Stomach (tissue), 9 donors: Measurements from ENCODE around the gene TTC33. TPM values are rescaled to one million over a fixed set of nuclear protein-coding genes. Genes with fewer than 3 reads are reported as not detected.
"Not testable (repeated sequence)": the region's sequence is repeated elsewhere in the genome, so short reads cannot be mapped to it uniquely, and the experiment has no call there.

ENCODE experiments used
- DNase-seq, 2 donors: peaks; one replicate each; pipeline versions ENCODE4 v3.0.0 to v3.0.0-alpha.2; 2013 to 2019
- H3K27ac ChIP-seq, 5 donors: fragments of 200-600 bp in 4 of 5; sonication (generic) in 4 of 5; one replicate each; pipeline ENCODE4 v1.5.1; 2013 to 2019; ENCODE audit warnings: mild to moderate bottlenecking in 1 of 5, moderate library complexity in 1 of 5
- H3K27me3 ChIP-seq, 3 donors: fragments of 200-600 bp; sonication (generic); one replicate each; pipeline ENCODE4 v1.5.1; 2017 to 2019; ENCODE audit warnings: mixed run types in 1 of 3
- H3K36me3 ChIP-seq, 4 donors: fragments of 200-600 bp; sonication (generic); 1 replicate in 3 of 4; 2 replicates in 1 of 4; pipeline ENCODE4 v1.5.1; 2016 to 2019
- H3K4me1 ChIP-seq, 4 donors: fragments of 200-600 bp; sonication (generic); one replicate each; pipeline ENCODE4 v1.5.1; 2016 to 2019
- H3K4me3 ChIP-seq, 4 donors: fragments of 200-600 bp; sonication (generic) in 3 of 4; one replicate each; pipeline ENCODE4 v1.5.1; 2016 to 2019; ENCODE audit warnings: mild to moderate bottlenecking in 1 of 4
- H3K9me3 ChIP-seq, 4 donors: fragments of 200-600 bp; sonication (generic); one replicate each; pipeline ENCODE4 v1.5.1; 2016 to 2019
- CTCF ChIP-seq, 7 experiments: fragments of 450-650 bp in 4 of 7; fragments of 200-600 bp in 3 of 7; sonication (generic) in 3 of 7; IDR thresholded peaks; one replicate each; pipeline ENCODE4 v1.5.1; 2016 to 2019; ENCODE audit warnings: antibody characterized with exemption in 7 of 7, control low read depth in 2 of 7, mild to moderate bottlenecking in 1 of 7
- EP300 ChIP-seq: sonication (generic); formaldehyde crosslinking; IDR thresholded peaks from one replicate; pipeline ENCODE4 v1.6.1; 2017; ENCODE audit warnings: antibody characterized with exemption
- POLR2A ChIP-seq, 4 donors: fragments of 450-650 bp; IDR thresholded peaks; one replicate each; pipeline ENCODE4 v1.6.1; 2016; ENCODE audit warnings: antibody characterized with exemption in 4 of 4, control low read depth in 2 of 4, mild to moderate bottlenecking in 1 of 4, moderate library complexity in 1 of 4
- POLR2AphosphoS5 ChIP-seq, 3 donors: sonication (generic); formaldehyde crosslinking; IDR thresholded peaks; one replicate each; pipeline ENCODE4 v1.6.1; 2016; ENCODE audit warnings: antibody characterized with exemption in 3 of 3
- WGBS, 5 donors: extraction: QIAGEN DNeasy Blood & Tissue Kit in 3 of 5; methylation state at CpG; one replicate each; pipeline versions ENCODE4 v1.1.5 to v1.1.7; 2013 to 2018; 5-methylcytosine and 5-hydroxymethylcytosine counted together
- intact Hi-C: fragments of 100-400 bp; cut with DNase I; formaldehyde crosslinking; loops from one replicate; pipeline ENCODE4 v1.15.1; 2023; ENCODE audit warnings: low total_unique reads
- polyA plus RNA-seq, 3 donors: library from polyadenylated mRNA; stranded (reverse); fragments of 200-250 nt; gene quantifications; one replicate each; pipeline ENCODE4 v1.2.3, GENCODE V29; 2013
- total RNA-seq, 5 donors: library from RNA; depleted of rRNA; stranded (reverse); fragments of >200 nt; gene quantifications; one replicate each; pipeline versions ENCODE4 v1.1.0 to v1.2.3, GENCODE V29; 2014 to 2016
- donor health status: healthy with polysubstance abuse.
- donor health status: Bipolar disorder and iron deficiency.
- donor health status: healthy.

Gene TTC33
- total and polyA plus RNA-seq, 8 donors, result 0.29 to 41.5 (median 7.3) TPM

- no peak for DNase-seq
- 1 to 3% (median 2%) methylated on average over 7 of the region's 7 CpGs for WGBS, 5 donors
- Histone ChIP-seq H3K27me3 (no peaks in the 10 kb centered on the region), H3K4me3 (peak overlapping the region; percentile 96 to 100 (median 98)), H3K36me3 (no peaks in the 10 kb centered on the region), H3K9me3 (no peaks in the 10 kb centered on the region), H3K27ac (peak overlapping the region; percentile 89 to 99 (median 97)), H3K4me1 (peaks cover 10 to 44% (median 31%) of the 10 kb centered on the region in 4 donors)
- TF ChIP-seq EP300 (no peak), POLR2A (IDR thresholded peaks at IDR 0.05) (no peak), CTCF (IDR thresholded peaks at IDR 0.05) (no peak), POLR2AphosphoS5 (IDR thresholded peaks at IDR 0.05) (no peak)
- intact Hi-C loops, result no loop called here
Observed at GRCh38 chr5:40798801-40799210, 43.0 kb upstream of the TTC33 start.

- no peaks in the 10 kb centered on the region for H3K27me3 ChIP-seq
- H3K9me3 ChIP-seq, result no peaks in the 10 kb centered on the region
- DNase-seq, result peak; percentile 90 to 96
- H3K36me3 ChIP-seq, result no peaks in the 10 kb centered on the region
- peak within 1 kb of the TSS; percentile 96 to 99 (median 97) for H3K27ac ChIP-seq
- TF ChIP-seq POLR2A (IDR thresholded peaks at IDR 0.05), result no peak
- TF ChIP-seq EP300, result no peak
- peak in 5 of 7 experiments; percentile 38 to 89 (median 63) for TF ChIP-seq CTCF (IDR thresholded peaks at IDR 0.05)
- TF ChIP-seq POLR2AphosphoS5 (IDR thresholded peaks at IDR 0.05), result peak; percentile 41 to 77 (median 60)
- WGBS, 5 donors, result 0 to 1% (median 0%) methylated on average over 30 to 70 of the region's 70 CpGs
- peak within 1 kb of the TSS; percentile 96 to 100 (median 98) for H3K4me3 ChIP-seq
- H3K4me1 ChIP-seq, result peaks cover 10 to 50% (median 34%) of the 10 kb centered on the region in 4 donors
- intact Hi-C loops, result no loop called here
Observed at GRCh38 chr5:40798012-40798800, 42.4 kb upstream of the TTC33 start, which contains the start of gene PRKAA1. Gene PRKAA1 (minus strand): TSS chr5:40798374. CDS start chr5:40798189, 185 bp downstream.

- intact Hi-C loops, result no loop called here
- DNase-seq, result peak; percentile 73 to 90
- no peaks in the 10 kb centered on the region for H3K27me3 ChIP-seq
- H3K27ac ChIP-seq, result peak overlapping the region; percentile 96 to 99 (median 97)
- WGBS, 5 donors, result 0 to 1% (median 0%) methylated on average over 31 to 56 of the region's 56 CpGs
- peak overlapping the region; percentile 96 to 100 (median 98) for H3K4me3 ChIP-seq
- TF ChIP-seq EP300, result no peak
- TF ChIP-seq POLR2A (IDR thresholded peaks at IDR 0.05), result no peak
- peak in 1 of 3 donors; percentile 41 for TF ChIP-seq POLR2AphosphoS5 (IDR thresholded peaks at IDR 0.05)
- no peaks in the 10 kb centered on the region for H3K9me3 ChIP-seq
- H3K4me1 ChIP-seq, result peaks cover 10 to 58% (median 38%) of the 10 kb centered on the region in 4 donors
- no peaks in the 10 kb centered on the region for H3K36me3 ChIP-seq
Observed at GRCh38 chr5:40797273-40798011, 41.7 kb upstream of the TTC33 start.

GRCh38 chr5:40796487-40796889, 40.7 kb upstream of the TTC33 start:
- 10 to 24% (median 11%) methylated on average over 3 of the region's 3 CpGs for WGBS, 5 donors
- H3K27ac ChIP-seq, result peak overlapping the region in 4 of 5 donors; percentile 96 to 99 (median 98)
- no peaks in the 10 kb centered on the region for H3K9me3 ChIP-seq
- no peaks in the 10 kb centered on the region for H3K36me3 ChIP-seq
- peak overlapping the region; percentile 96 to 100 (median 98) for H3K4me3 ChIP-seq
- intact Hi-C loops, result no loop called here
- H3K27me3 ChIP-seq, result no peaks in the 10 kb centered on the region
- TF ChIP-seq CTCF (IDR thresholded peaks at IDR 0.05), result no peak
- peak in 2 of 3 donors; percentile 54 to 75 for TF ChIP-seq POLR2AphosphoS5 (IDR thresholded peaks at IDR 0.05)
- no peak for TF ChIP-seq POLR2A (IDR thresholded peaks at IDR 0.05)
- no peak for DNase-seq
- H3K4me1 ChIP-seq, result peaks cover 18 to 67% (median 42%) of the 10 kb centered on the region in 4 donors

- H3K27me3 ChIP-seq, H3K36me3 ChIP-seq, intact Hi-C loops, H3K4me3 ChIP-seq, DNase-seq, H3K9me3 ChIP-seq: not testable (repeated sequence)
- whole genome bisulfite sequencing, 5 donors, result 77 to 92% (median 86%) methylated on average over 3 of the region's 3 CpGs
- Histone ChIP-seq H3K4me1 (peaks cover 24 to 84% (median 52%) of the 10 kb centered on the region in 4 donors), H3K27ac (peak overlapping the region in 1 of 5 donors; percentile 99)
Observed at GRCh38 chr5:40794877-40795276, 39.1 kb upstream of the TTC33 start.

- H3K27ac ChIP-seq, H3K9me3 ChIP-seq, intact Hi-C loops, H3K36me3 ChIP-seq, DNase-seq, H3K27me3 ChIP-seq, H3K4me3 ChIP-seq: not testable (repeated sequence)
- H3K4me1 ChIP-seq, result peaks cover 24 to 84% (median 52%) of the 10 kb centered on the region in 4 donors
Observed at GRCh38 chr5:40794340-40794739, 38.6 kb upstream of the TTC33 start.

- Histone ChIP-seq H3K27ac (peak overlapping the region in 1 of 5 donors; percentile 15), H3K4me1 (peaks cover 16 to 88% (median 54%) of the 10 kb centered on the region in 4 donors), H3K36me3 (peaks cover 0 to 12% (median 6%) of the 10 kb centered on the region in 4 donors)
- H3K9me3 ChIP-seq, intact Hi-C loops, H3K27me3 ChIP-seq, DNase-seq, H3K4me3 ChIP-seq: not testable (repeated sequence)
- 90 to 93% (median 91%) methylated on average over 10 of the region's 10 CpGs for WGBS, 5 donors
Observed at GRCh38 chr5:40792691-40793090, 36.9 kb upstream of the TTC33 start.
